ENCODE measurements around the gene CUBN. TPM values are rescaled to one million over a fixed set of nuclear protein-coding genes. Genes with fewer than 3 reads are reported as not detected.

The CUBN gene
- total RNA-seq, 4 donors from 2014 or later, result 13.4 to 31.0 (median 19.7) TPM

- Histone ChIP-seq H3K9me3 (no peaks in the 10 kb centered on the region), H3K4me1 (peaks cover 30 to 48% of the 10 kb centered on the region in 2 donors), H3K27ac (no peak overlapping the region), H3K27me3 (no peaks in the 10 kb centered on the region), H3K36me3 (no peaks in the 10 kb centered on the region), H3K4me3 (replicated peaks in 1 of 3) (no peak overlapping the region)
- intact Hi-C loops (cut with DNase I), result no loop called here
- DNase-seq, result no peak
- 89 to 90% methylated on average over 13 of the region's 13 CpGs for WGBS, 2 donors
- TF ChIP-seq POLR2A (IDR thresholded peaks at IDR 0.05) (no peak), CTCF (IDR thresholded peaks at IDR 0.05) (no peak)
Observed at GRCh38 chr10:16954280-16955030, 175.2 kb downstream of the CUBN start.

DNA sequence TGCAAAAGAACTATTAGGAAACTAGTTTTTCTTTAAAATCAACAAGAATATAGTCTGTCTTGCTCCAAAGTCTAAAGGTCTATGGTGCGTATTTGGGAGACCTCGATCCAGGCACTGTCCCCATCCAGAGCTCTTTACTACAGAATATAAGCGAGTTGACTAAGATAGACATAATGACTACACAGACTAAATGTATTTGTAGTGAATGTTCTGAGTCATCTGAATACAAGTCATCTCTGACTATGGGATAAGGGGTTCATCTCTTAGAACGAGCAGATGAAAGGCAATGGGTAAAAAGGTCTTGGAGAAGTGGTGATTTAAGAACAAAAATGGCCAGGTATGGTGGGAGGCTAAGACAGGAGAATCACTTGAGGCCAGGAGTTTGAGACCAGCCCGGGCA, 176.3 kb downstream of the CUBN start:
- DNase-seq, result no peak
- H3K27ac ChIP-seq, result no peak overlapping the region
- TF ChIP-seq CTCF (IDR thresholded peaks at IDR 0.05), result no peak
- TF ChIP-seq POLR2A (IDR thresholded peaks at IDR 0.05), result no peak

GRCh38 chr10:16952610-16953009, 177.0 kb downstream of the CUBN start:
- no peaks in the 10 kb centered on the region for H3K9me3 ChIP-seq
- H3K4me1 ChIP-seq, result peaks cover 25 to 41% of the 10 kb centered on the region in 2 donors
- H3K4me3 ChIP-seq (replicated peaks in 1 of 3), result no peak overlapping the region
- 89 to 91% methylated on average over 5 of the region's 5 CpGs for WGBS, 2 donors
- DNase-seq, result no peak
- no peaks in the 10 kb centered on the region for H3K27me3 ChIP-seq
- intact Hi-C loops (cut with DNase I), result no loop called here
- no peaks in the 10 kb centered on the region for H3K36me3 ChIP-seq
- peak overlapping the region in 2 of 3 donors; percentile 21 to 39 for H3K27ac ChIP-seq
- TF ChIP-seq POLR2A (IDR thresholded peaks at IDR 0.05), result no peak

More for the DNA sequence above, 176.3 kb downstream of the CUBN start:
- H3K27me3 ChIP-seq, result no peaks in the 10 kb centered on the region
- H3K9me3 ChIP-seq, result no peaks in the 10 kb centered on the region
- no peaks in the 10 kb centered on the region for H3K36me3 ChIP-seq
- WGBS, 2 donors, result 94 to 96% methylated on average over 5 of the region's 5 CpGs
- intact Hi-C loops (cut with DNase I), result no loop called here
- peaks cover 31 to 48% of the 10 kb centered on the region in 2 donors for H3K4me1 ChIP-seq
- H3K4me3 ChIP-seq (replicated peaks in 1 of 3), result no peak overlapping the region

DNA sequence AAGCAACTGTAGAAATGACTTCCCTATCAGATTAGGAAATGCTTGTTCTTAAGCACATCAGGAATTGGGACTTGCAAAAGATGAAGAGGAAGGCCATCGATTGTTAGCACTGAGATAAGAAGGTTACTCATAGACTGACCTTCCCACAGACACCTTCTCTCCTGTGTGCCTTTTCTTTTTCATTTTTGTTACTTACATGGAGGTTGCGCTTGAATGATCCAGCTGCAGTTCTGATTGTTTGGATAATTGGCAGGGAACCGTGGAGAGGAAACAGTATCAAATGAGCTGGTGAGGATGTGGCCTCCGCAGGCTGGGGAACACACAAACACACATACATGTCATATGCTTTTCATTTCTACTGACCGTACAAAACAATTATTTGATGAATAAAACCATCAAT, 177.5 kb downstream of the CUBN start:
- intact Hi-C loops (cut with DNase I), result no loop called here
- TF ChIP-seq POLR2A (IDR thresholded peaks at IDR 0.05) (no peak), CTCF (IDR thresholded peaks at IDR 0.05) (no peak)
- peak overlapping the region in 2 of 3 donors; percentile 21 to 52 for H3K27ac ChIP-seq

GRCh38 chr10:16950656-16951601, 178.7 kb downstream of the CUBN start:
- Histone ChIP-seq H3K4me3 (replicated peaks in 1 of 3) (no peak overlapping the region), H3K27ac (peak overlapping the region; percentile 47 to 64 (median 52)), H3K4me1 (peaks cover 23 to 37% of the 10 kb centered on the region in 2 donors), H3K9me3 (no peaks in the 10 kb centered on the region), H3K36me3 (no peaks in the 10 kb centered on the region), H3K27me3 (no peaks in the 10 kb centered on the region)
- intact Hi-C loops (cut with DNase I), result no loop called here
- 58 to 59% methylated on average over 8 of the region's 8 CpGs for WGBS, 2 donors
- no peak for TF ChIP-seq POLR2A (IDR thresholded peaks at IDR 0.05)
- TF ChIP-seq CTCF (IDR thresholded peaks at IDR 0.05), result no peak
- peak; percentile 23 to 26 for DNase-seq

More for the DNA sequence above, 177.5 kb downstream of the CUBN start:
- H3K4me3 ChIP-seq (replicated peaks in 1 of 3), result no peak overlapping the region
- peak in 1 of 2 donors; percentile 33 for DNase-seq
- no peaks in the 10 kb centered on the region for H3K9me3 ChIP-seq
- peaks cover 23 to 37% of the 10 kb centered on the region in 2 donors for H3K4me1 ChIP-seq
- H3K36me3 ChIP-seq, result no peaks in the 10 kb centered on the region
- 35 to 43% methylated on average over 5 of the region's 5 CpGs for WGBS, 2 donors
- H3K27me3 ChIP-seq, result no peaks in the 10 kb centered on the region
